GM19193 (cell line): ENCODE measurements around the gene CNTN5.

Experiments
- POLR2A ChIP-seq: IDR thresholded peaks from 4 replicates; pipeline ENCODE4 v1.6.1; 2011; ENCODE audit not compliant: insufficient read depth, insufficient read length; ENCODE audit errors: extremely low read depth

Gene CNTN5

GRCh38 chr11:99452075-99452474 lies 431.3 kb downstream of the CNTN5 start:
- TF ChIP-seq POLR2A = no peak

GRCh38 chr11:99461913-99462312 lies 441.2 kb downstream of the CNTN5 start:
- TF ChIP-seq POLR2A = no peak

GRCh38 chr11:99464985-99465384 lies 444.2 kb downstream of the CNTN5 start:
- TF ChIP-seq POLR2A = no peak

GRCh38 chr11:99489581-99489980 lies 468.8 kb downstream of the CNTN5 start:
- no peak for TF ChIP-seq POLR2A

GRCh38 chr11:99494065-99494464 lies 473.3 kb downstream of the CNTN5 start:
- no peak for TF ChIP-seq POLR2A

GRCh38 chr11:99501655-99502054 lies 480.9 kb downstream of the CNTN5 start:
- TF ChIP-seq POLR2A = no peak

- TF ChIP-seq POLR2A = no peak
These were observed 484.6 kb downstream of the CNTN5 start for GRCh38 chr11:99505316-99505715.

- no peak for TF ChIP-seq POLR2A
These were observed 485.1 kb downstream of the CNTN5 start for GRCh38 chr11:99505831-99506230.

GRCh38 chr11:99509863-99510262 lies 489.1 kb downstream of the CNTN5 start:
- TF ChIP-seq POLR2A = no peak

- TF ChIP-seq POLR2A = no peak
These were observed 492.6 kb downstream of the CNTN5 start for GRCh38 chr11:99513368-99513767.

GRCh38 chr11:99519095-99519494 lies 498.3 kb downstream of the CNTN5 start:
- no peak for TF ChIP-seq POLR2A

GRCh38 chr11:99522467-99523173 lies 501.9 kb downstream of the CNTN5 start:
- no peak for TF ChIP-seq POLR2A

- no peak for TF ChIP-seq POLR2A
These were observed 510.7 kb downstream of the CNTN5 start for GRCh38 chr11:99531468-99531867.

- no peak for TF ChIP-seq POLR2A
These were observed 514.1 kb downstream of the CNTN5 start for GRCh38 chr11:99534812-99535211.

GRCh38 chr11:99535406-99535805 lies 514.7 kb downstream of the CNTN5 start:
- no peak for TF ChIP-seq POLR2A

GRCh38 chr11:99535819-99536218 lies 515.1 kb downstream of the CNTN5 start:
- TF ChIP-seq POLR2A = no peak

GRCh38 chr11:99537681-99538080 lies 516.9 kb downstream of the CNTN5 start:
- TF ChIP-seq POLR2A = no peak

- TF ChIP-seq POLR2A = no peak
These were observed 524.9 kb downstream of the CNTN5 start for GRCh38 chr11:99545616-99546015.

GRCh38 chr11:99548264-99548663 lies 527.5 kb downstream of the CNTN5 start:
- TF ChIP-seq POLR2A = no peak
